ENCODE measurements around the gene MCF2L2.

- TF ChIP-seq CTCF (IDR thresholded peaks at IDR 0.05): no peak
- no peak for TF ChIP-seq POLR2A (IDR thresholded peaks at IDR 0.05)
Observed at GRCh38 chr3:183270344-183270743, 158.1 kb downstream of the MCF2L2 start.
